ENCODE results near the gene KRR1. TPM values are rescaled to one million over a fixed set of nuclear protein-coding genes. Genes with fewer than 3 reads are reported as not detected.

Gene KRR1
- total and polyA plus RNA-seq, 12 donors = 18.0 to 87.5 (median 47.7) TPM

DNA sequence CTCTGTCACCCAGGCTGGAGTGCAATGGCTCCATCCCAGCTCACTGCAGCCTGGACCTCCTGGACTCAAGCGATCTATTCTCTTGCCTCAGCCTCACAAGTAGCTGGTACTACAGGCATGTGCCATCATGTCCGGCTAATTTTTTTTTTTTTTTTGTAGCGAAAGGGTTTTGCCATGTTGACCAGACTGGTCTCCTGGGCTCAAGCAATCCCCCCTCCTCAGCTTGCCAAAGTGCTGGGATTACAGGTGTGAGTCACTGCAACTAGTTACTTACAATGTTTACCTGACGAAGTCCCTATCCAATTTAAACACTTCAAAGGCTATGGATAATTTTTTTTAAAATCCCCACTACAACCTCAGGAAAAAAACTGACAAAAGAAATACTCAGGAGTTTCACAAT is 1.8 kb downstream of the KRR1 start:
- intact Hi-C loops (cut with DNase I) = loop anchor here in 1 of 2 donors (10.0 kb wide), 1 partner anchor 175 kb away; the partner anchor contains the start of genes CAPS2 and GLIPR1L1
- Histone ChIP-seq H3K4me3 (no peak overlapping the region), H3K27ac (no peak overlapping the region), H3K9me3 (replicated peaks in 1 of 3) (no peaks in the 10 kb centered on the region), H3K27me3 (no peaks in the 10 kb centered on the region), H3K4me1 (replicated peaks in 1 of 2) (peaks cover 14 to 34% of the 10 kb centered on the region in 2 donors), H3K36me3 (replicated peaks in 1 of 2) (peaks cover 0 to 15% of the 10 kb centered on the region in 2 donors)
- WGBS, 4 donors = 65 to 84% (median 79%) methylated on average over 4 of the region's 4 CpGs
- no peak for DNase-seq
- no peak for TF ChIP-seq POLR2A (IDR thresholded peaks at IDR 0.05)

DNA sequence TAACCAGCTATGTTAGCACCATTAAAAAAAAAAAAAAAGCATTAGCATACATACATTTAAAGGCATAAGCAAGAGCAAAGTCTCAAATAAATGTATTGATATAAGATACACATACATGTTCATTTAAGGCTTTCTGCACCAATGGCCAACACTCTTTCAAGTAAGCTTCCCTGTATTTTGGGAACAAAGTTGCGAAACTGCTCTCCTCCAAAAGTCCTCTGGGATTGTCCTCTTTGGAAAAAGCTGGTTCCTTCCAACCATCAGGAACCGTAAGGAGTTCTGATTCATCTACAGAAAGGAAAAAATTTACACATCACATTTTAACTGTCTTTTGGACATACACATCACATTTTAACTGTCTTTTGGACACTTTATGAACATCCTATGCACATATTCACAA is 3.2 kb downstream of the KRR1 start:
- Histone ChIP-seq H3K4me3 (no peak overlapping the region), H3K27ac (no peak overlapping the region), H3K9me3 (replicated peaks in 1 of 3) (no peaks in the 10 kb centered on the region), H3K4me1 (replicated peaks in 1 of 2) (peaks cover 14 to 34% of the 10 kb centered on the region in 2 donors), H3K36me3 (replicated peaks in 1 of 2) (peaks cover 0 to 30% of the 10 kb centered on the region in 2 donors), H3K27me3 (no peaks in the 10 kb centered on the region)
- 75 to 77% (median 76%) methylated on average over 2 of the region's 2 CpGs for WGBS, 4 donors
- no peak for TF ChIP-seq POLR2A (IDR thresholded peaks at IDR 0.05)
- DNase-seq = no peak
- intact Hi-C loops (cut with DNase I) = loop anchor here in 1 of 2 donors (10.0 kb wide), 1 partner anchor 173 kb away; the partner anchor contains the start of genes CAPS2 and GLIPR1L1

GRCh38 chr12:75507086-75507485 is 4.3 kb downstream of the KRR1 start:
- Histone ChIP-seq H3K4me1 (replicated peaks in 1 of 2) (peaks cover 14 to 34% of the 10 kb centered on the region in 2 donors), H3K4me3 (no peak overlapping the region), H3K9me3 (replicated peaks in 1 of 3) (no peaks in the 10 kb centered on the region), H3K27ac (no peak overlapping the region), H3K27me3 (no peaks in the 10 kb centered on the region), H3K36me3 (replicated peaks in 1 of 2) (peaks cover 0 to 38% of the 10 kb centered on the region in 2 donors)
- DNase-seq = no peak
- TF ChIP-seq, protein P1, sequence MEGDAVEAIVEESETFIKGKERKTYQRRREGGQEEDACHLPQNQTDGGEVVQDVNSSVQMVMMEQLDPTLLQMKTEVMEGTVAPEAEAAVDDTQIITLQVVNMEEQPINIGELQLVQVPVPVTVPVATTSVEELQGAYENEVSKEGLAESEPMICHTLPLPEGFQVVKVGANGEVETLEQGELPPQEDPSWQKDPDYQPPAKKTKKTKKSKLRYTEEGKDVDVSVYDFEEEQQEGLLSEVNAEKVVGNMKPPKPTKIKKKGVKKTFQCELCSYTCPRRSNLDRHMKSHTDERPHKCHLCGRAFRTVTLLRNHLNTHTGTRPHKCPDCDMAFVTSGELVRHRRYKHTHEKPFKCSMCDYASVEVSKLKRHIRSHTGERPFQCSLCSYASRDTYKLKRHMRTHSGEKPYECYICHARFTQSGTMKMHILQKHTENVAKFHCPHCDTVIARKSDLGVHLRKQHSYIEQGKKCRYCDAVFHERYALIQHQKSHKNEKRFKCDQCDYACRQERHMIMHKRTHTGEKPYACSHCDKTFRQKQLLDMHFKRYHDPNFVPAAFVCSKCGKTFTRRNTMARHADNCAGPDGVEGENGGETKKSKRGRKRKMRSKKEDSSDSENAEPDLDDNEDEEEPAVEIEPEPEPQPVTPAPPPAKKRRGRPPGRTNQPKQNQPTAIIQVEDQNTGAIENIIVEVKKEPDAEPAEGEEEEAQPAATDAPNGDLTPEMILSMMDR (IDR thresholded peaks at IDR 0.05) = no peak
- no peak for TF ChIP-seq POLR2A (IDR thresholded peaks at IDR 0.05)
- intact Hi-C loops (cut with DNase I) = loop anchor here in 1 of 2 donors (10.0 kb wide), 1 partner anchor 172 kb away; the partner anchor contains the start of genes CAPS2 and GLIPR1L1
- WGBS, 4 donors = 83 to 90% (median 88%) methylated on average over 2 of the region's 2 CpGs

DNA sequence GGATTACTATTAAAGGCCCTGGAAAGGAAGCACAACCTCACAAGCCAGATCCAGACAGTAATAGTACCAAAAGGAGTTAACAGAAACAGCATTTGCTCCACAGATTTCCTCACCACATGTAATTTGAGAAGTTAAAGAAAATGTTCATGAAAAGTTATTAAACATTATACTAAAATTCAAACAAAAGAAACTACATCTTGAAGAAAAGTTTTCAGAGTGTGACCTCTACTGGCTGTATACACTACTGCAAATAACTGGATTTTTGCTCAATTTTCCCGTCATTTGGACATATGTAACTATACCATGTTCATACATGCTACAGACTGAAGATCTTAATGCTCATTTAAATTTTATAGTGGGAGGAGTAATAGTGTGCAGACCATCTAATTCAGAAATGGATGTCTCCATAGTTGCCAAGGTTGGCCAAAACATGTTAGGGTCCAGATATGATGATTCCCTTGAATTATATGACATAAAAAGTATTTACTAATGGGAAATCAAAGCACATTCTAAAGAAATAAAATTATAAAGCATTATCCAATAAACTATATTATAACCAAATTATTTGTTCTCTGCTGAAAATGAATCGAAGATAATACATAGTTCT is 5.6 kb downstream of the KRR1 start:
- Histone ChIP-seq H3K36me3 (replicated peaks in 1 of 2) (peaks cover 0 to 47% of the 10 kb centered on the region in 2 donors), H3K27me3 (no peaks in the 10 kb centered on the region), H3K9me3 (replicated peaks in 1 of 3) (no peaks in the 10 kb centered on the region), H3K27ac (no peak overlapping the region), H3K4me1 (replicated peaks in 1 of 2) (peaks cover 11 to 33% of the 10 kb centered on the region in 2 donors), H3K4me3 (no peak overlapping the region)
- WGBS, 4 donors = 59 to 65% (median 60%) methylated on average over 2 of the region's 2 CpGs
- intact Hi-C loops (cut with DNase I) = loop anchor here in 1 of 2 donors (10.0 kb wide), 1 partner anchor 171 kb away; the partner anchor contains the start of genes CAPS2 and GLIPR1L1
- TF ChIP-seq POLR2A (IDR thresholded peaks at IDR 0.05) = no peak
- TF ChIP-seq, protein P1 (IDR thresholded peaks at IDR 0.05) = peak; percentile 36 to 70 (median 52)
- no peak for DNase-seq

DNA sequence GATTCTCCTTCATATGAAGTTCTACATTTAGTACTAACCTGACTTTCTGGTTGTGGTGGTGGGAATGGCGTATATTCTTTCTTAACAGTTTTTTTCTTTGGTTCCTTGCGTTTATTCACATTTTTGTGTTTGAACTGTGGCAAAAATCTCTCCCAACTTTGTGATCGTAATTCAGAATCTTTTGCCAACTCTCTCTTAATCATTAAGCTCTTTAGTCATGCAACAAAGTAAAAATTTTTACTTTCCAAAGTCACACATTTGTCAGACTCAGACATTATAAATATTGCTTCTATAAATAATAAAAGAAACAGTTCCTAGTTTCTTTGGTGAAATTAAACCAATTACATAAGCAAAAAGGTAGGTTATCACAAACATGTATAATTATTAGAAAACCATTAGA is 7.5 kb downstream of the KRR1 start:
- no peak overlapping the region for H3K27ac ChIP-seq
- intact Hi-C loops (cut with DNase I) = loop anchor here in 1 of 2 donors (10.0 kb wide), 1 partner anchor 169 kb away; the partner anchor contains the start of genes CAPS2 and GLIPR1L1
- DNase-seq = no peak
- H3K4me1 ChIP-seq (replicated peaks in 1 of 2) = peaks cover 0 to 14% of the 10 kb centered on the region in 2 donors
- H3K9me3 ChIP-seq (replicated peaks in 1 of 3) = no peaks in the 10 kb centered on the region
- H3K27me3 ChIP-seq = no peaks in the 10 kb centered on the region
- TF ChIP-seq, protein P1 (IDR thresholded peaks at IDR 0.05) = no peak
- no peak for TF ChIP-seq POLR2A (IDR thresholded peaks at IDR 0.05)
- H3K4me3 ChIP-seq = no peak overlapping the region
- 88 to 97% (median 90%) methylated on average over 3 of the region's 3 CpGs for WGBS, 4 donors
- H3K36me3 ChIP-seq (replicated peaks in 1 of 2) = peaks cover 0 to 65% of the 10 kb centered on the region in 2 donors
